Measurements from ENCODE around the gene OBSL1.

GRCh38 chr2:219552382-219553167 is 18.8 kb downstream of the OBSL1 start:
- TF ChIP-seq YY1 (IDR thresholded peaks at IDR 0.05; ENCODE audit: insufficient read depth, insufficient read length) (no peak), ZNF274 (IDR thresholded peaks at IDR 0.05; ENCODE audit: low read depth, low read length) (no peak), SUZ12 (IDR thresholded peaks at IDR 0.05; ENCODE audit: extremely low read depth, insufficient read depth, insufficient read length) (no peak)
